GM18505 (cell line): ENCODE results near the gene CPT1A.
"Not testable (repeated sequence)": the region's sequence is repeated elsewhere in the genome, so short reads cannot be mapped to it uniquely, and the experiment has no call there.

ENCODE experiments used
- ATAC-seq: cut with Tn5 transposase; IDR thresholded peaks from one replicate; pipeline ENCODE4 v1.9.1; 2021; ENCODE audit not compliant: unreplicated experiment
- POLR2A ChIP-seq: IDR thresholded peaks from 4 replicates; pipeline ENCODE4 v1.6.1; 2011; ENCODE audit warnings: borderline replicate concordance; ENCODE audit not compliant: insufficient read depth, insufficient read length; ENCODE audit errors: extremely low read depth

Gene CPT1A

GRCh38 chr11:68841718-68842426 is at the start of gene CPT1A:
Gene CPT1A (minus strand): TSS chr11:68841916. CDS start chr11:68815474, 26,442 bp downstream.
- no peak for TF ChIP-seq POLR2A
- no peak for ATAC-seq

DNA sequence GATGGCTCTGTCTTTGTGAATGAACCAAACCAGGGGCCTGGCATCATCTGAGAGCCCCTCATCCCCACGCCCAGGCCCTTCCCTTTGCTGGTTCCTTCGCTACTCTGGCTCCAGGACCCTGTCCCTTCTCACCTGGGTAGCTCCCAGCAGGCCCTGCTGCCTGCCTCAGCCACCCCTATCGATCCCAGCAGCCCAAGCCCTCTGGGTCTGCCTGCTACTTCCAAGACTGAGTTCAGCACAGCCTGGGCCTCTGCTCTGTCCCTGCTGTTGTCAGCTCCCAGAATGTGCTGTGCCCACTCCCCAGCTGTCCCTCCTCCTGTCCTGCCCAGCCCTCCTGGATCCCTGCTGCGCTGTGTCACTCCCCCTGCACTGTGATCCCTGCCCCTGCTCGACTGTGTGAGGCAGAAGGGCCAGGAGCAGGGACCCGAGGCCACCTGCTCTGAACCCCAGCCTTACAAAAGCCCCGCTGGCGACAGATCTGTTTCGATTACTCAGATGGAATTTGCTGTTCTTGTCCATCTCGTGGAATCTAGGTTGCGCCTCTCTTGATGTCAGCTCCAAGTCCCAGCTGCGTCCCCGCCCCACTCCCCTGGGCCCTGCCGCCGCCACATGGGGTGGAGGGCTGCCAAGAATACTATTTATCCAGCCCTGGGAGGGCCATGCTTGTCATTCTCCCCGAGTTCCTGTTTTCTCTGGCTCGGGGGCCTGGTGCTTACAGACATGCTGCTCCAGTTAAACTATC is 48.9 kb upstream of the CPT1A start:
- no peak for TF ChIP-seq POLR2A
- no peak for ATAC-seq

DNA sequence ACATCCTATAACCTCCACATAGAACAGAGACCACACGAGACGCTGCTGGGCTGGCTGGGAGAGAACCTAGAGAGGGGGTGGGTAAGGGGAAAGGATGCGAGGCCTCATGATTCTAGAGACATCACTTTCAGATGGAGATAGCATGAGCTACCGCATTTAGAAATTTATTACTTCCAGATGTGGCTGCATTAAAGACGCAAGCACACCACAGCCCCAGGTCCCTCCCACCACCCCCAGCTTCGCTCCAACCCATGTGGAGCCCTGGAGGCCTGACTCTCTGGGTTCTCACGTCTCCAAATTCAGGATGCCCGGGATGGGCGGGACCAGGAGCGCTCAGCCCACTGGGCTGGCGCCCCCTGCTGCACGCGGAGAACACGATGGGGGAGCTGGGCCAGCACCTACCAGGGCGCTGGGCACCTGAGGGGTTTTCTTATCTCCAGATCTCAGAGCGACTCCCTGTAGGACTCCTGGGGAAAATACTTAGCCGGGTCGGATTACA is 48.3 kb upstream of the CPT1A start:
- TF ChIP-seq POLR2A, result no peak
- ATAC-seq, result no peak

GRCh38 chr11:68884827-68885226 is 43.1 kb upstream of the CPT1A start:
- ATAC-seq, result not testable (repeated sequence)

GRCh38 chr11:68882391-68882790 is 40.7 kb upstream of the CPT1A start:
- ATAC-seq, result no peak
- no peak for TF ChIP-seq POLR2A

GRCh38 chr11:68881320-68881719 is 39.6 kb upstream of the CPT1A start:
- no peak for ATAC-seq
- TF ChIP-seq POLR2A, result no peak

DNA sequence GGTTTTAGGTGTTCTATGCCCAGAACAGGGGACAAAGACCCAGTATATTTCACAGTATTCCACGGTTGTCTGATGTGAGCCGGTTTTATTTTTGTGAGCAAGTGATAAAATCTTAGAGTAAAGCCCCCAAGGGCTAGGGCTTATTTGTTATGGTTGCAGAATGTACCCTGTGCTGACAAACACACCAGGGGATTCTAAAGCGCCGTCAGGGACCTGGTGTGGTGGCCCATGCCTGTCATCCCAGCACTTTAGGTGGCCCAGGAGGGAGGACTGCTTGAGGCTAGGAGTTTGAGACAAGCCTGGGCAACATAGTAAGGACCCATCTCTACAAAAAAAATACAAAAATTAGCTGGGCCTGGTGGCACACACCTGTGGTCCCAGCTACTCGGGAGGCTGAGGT is 39.1 kb upstream of the CPT1A start:
- TF ChIP-seq POLR2A, result no peak
- ATAC-seq, result no peak

GRCh38 chr11:68878022-68878421 is 36.3 kb upstream of the CPT1A start:
- no peak for TF ChIP-seq POLR2A
- no peak for ATAC-seq

DNA sequence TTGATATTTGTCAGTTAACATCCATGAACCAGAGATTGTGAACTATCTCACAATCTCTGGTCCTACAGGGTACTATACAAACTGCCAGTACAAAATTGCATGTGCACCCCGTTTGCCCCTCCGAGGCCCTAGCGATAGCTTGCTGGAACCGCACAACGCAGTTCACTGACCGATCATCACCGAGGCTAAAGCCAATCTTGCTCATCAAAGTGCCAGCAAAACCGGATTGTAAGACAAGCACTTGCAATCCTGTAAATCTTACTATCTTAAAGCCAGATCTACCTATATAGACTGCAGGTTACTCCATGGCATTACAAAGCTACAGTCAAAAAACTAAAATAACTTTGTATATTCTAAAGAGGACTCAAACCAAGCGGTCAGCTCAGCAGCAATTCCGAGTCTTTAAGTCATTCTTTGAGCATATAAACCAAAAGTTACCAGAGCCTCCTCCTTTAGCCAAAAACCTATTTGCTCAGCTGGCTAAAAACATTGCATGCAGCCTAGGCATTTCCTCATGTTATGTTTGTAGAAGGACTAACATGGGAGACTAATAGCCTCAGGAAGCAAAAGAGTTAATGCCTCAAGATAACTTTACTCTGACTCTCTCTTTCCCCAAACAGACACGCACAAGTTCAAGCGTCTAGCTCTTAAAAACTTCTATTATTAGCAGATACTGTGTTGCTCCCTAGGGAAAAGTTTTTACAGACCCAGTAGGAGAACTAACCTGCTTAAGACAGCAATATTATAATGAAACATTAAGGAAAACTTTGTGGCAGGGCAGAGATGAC is 30.7 kb upstream of the CPT1A start:
- TF ChIP-seq POLR2A, result no peak
- no peak for ATAC-seq

DNA sequence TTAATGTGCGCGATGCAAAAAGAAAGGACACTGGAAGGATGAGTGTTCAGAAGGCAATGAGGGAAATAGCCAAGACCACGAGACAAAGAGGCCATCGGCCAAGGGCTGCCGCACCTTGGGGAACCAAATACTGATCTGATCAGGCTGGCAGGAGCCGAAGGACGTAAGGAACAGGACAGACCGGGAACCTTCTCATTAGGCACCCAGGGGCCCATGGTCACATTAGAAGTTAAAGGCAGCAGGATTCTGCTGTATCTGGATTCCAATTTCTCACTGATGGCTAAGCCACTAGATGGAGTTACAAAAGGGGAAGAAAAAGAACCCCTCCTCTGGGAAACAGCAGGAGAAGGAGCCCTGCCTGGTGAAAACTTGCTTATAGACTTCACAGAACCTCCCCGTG is 28.8 kb upstream of the CPT1A start:
- no peak for TF ChIP-seq POLR2A
- ATAC-seq, result no peak

- no peak for TF ChIP-seq POLR2A
- ATAC-seq, result no peak
Measured at GRCh38 chr11:68868221-68868835, 26.6 kb upstream of the CPT1A start.

- ATAC-seq, result no peak
- TF ChIP-seq POLR2A, result no peak
Measured at GRCh38 chr11:68867066-68867465, 25.4 kb upstream of the CPT1A start.

GRCh38 chr11:68865241-68865640 is 23.5 kb upstream of the CPT1A start:
- TF ChIP-seq POLR2A, result no peak
- no peak for ATAC-seq
